Transverse colon (tissue), 4 donors: ENCODE measurements around the gene GAPDHS. TPM values are rescaled to one million over a fixed set of nuclear protein-coding genes. Genes with fewer than 3 reads are reported as not detected.

Source experiments
- DNase-seq: peaks from one replicate; pipeline ENCODE4 v3.0.0-alpha.2; 2019
- H3K27ac ChIP-seq, 4 donors: fragments of 200-600 bp; sonication (generic); 2 replicates each; pipeline ENCODE4 v1.5.1; 2016 to 2018; ENCODE audit warnings: inconsistent platforms in 4 of 4
- H3K27me3 ChIP-seq: fragments of 200-600 bp; sonication (generic); 2 replicates; pipeline ENCODE4 v1.5.1; 2017; ENCODE audit warnings: inconsistent platforms
- H3K36me3 ChIP-seq, 4 donors: fragments of 200-600 bp; sonication (generic); 2 replicates each; pipeline ENCODE4 v1.5.1; 2017 to 2019; ENCODE audit warnings: inconsistent platforms in 4 of 4
- H3K4me1 ChIP-seq, 4 donors: fragments of 200-600 bp; sonication (generic); 2 replicates each; pipeline ENCODE4 v1.5.1; 2017 to 2020; ENCODE audit warnings: inconsistent platforms in 4 of 4
- H3K4me3 ChIP-seq, 4 donors: fragments of 200-600 bp; sonication (generic); 1 replicate in 1 of 4; 2 replicates in 3 of 4; pipeline versions ENCODE4 v1.5.1 to v1.6.1; 2017 to 2019; ENCODE audit warnings: inconsistent platforms in 4 of 4
- H3K9me3 ChIP-seq, 2 donors: fragments of 200-600 bp; sonication (generic); 2 replicates each; pipeline ENCODE4 v1.5.1; 2017 to 2019; ENCODE audit warnings: inconsistent platforms in 2 of 2
- EP300 ChIP-seq: sonication (generic); formaldehyde crosslinking; IDR thresholded peaks from one replicate; pipeline ENCODE4 v1.6.1; 2017; ENCODE audit warnings: antibody characterized with exemption, low read depth
- POLR2A ChIP-seq: fragments of 450-650 bp; IDR thresholded peaks from one replicate; pipeline ENCODE4 v1.6.1; 2016; ENCODE audit warnings: antibody characterized with exemption, mild to moderate bottlenecking, moderate library complexity
- POLR2AphosphoS5 ChIP-seq, 3 donors: sonication (generic); formaldehyde crosslinking; IDR thresholded peaks; one replicate each; pipeline ENCODE4 v1.6.1; 2016; ENCODE audit warnings: antibody characterized with exemption in 3 of 3
- WGBS, 2 donors: methylation state at CpG; one replicate each; pipeline ENCODE4 v1.1.5; 2018; ENCODE audit warnings: low coverage in 1 of 2; 5-methylcytosine and 5-hydroxymethylcytosine counted together
- in situ Hi-C, 4 donors: fragments of 200-750 bp; cut with MboI; loops; one replicate each; pipeline versions ENCODE4 v1.15.0 to v1.15.1; 2017; ENCODE audit warnings: low sequenced_read_pairs in 3 of 4, low pct_ligation_motif_present in 1 of 4, low pct_unique_long_range_greater_than_20kb in 1 of 4
- intact Hi-C: fragments of 100-400 bp; cut with DNase I; formaldehyde crosslinking; loops from one replicate; pipeline ENCODE4 v1.15.1; 2023; ENCODE audit warnings: low total_unique reads
- total RNA-seq, 4 donors: library from RNA; depleted of rRNA; stranded (reverse); fragments of >200 nt; gene quantifications; one replicate each; pipeline ENCODE4 v1.1.0, GENCODE V29; 2016
- TF ChIP-seq, protein P1 (sequence below), 5 experiments: fragments of 200-600 bp in 3 of 5; fragments of 450-650 bp in 2 of 5; sonication (generic) in 3 of 5; IDR thresholded peaks; 1 replicate in 2 of 5; 2 replicates in 3 of 5; pipeline ENCODE4 v1.5.1; 2016 to 2017; ENCODE audit warnings: antibody characterized with exemption in 5 of 5, inconsistent platforms in 3 of 5, mild to moderate bottlenecking in 2 of 5, moderate library complexity in 1 of 5

The GAPDHS gene
- total RNA-seq, 4 donors from 2014 or later, result not detected

DNA sequence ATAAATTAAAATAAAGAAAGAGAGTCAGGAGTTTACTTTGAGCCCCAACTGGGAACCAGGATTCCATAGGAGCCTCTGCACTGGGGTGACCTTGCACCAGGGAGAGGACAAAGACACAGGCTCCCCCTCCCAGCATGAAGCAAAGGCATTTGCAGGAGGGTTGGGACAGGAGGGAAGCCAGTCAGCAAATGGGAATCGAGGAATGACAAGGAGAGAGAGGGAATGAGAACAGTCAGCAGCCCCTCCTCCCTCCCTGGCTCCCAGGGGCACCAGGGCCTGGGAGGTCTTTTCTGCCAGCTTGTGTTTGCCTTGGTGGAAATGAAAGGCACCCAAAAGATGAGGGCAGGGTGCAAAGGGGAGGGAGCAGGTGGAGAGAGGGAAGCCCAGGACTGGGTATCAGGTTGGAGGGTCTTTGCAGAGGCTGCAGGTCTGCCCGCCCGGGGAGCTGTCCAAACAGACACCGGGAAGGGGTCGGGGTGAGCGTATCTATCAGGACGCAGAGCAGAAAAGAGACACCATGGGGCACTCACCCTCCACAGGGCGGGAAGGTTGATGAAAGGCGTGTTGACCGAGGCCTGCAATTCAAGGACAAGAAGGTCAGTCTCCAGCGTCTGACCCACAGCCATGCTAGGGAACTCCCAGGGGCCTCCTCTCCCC is 8.9 kb upstream of the GAPDHS start:
- Histone ChIP-seq H3K4me1 (no peaks in the 10 kb centered on the region), H3K27ac (no peak overlapping the region), H3K9me3 (no peaks in the 10 kb centered on the region), H3K27me3 (peaks cover 12% of the 10 kb centered on the region), H3K36me3 (no peaks in the 10 kb centered on the region), H3K4me3 (no peak overlapping the region)
- TF ChIP-seq POLR2A (no peak), EP300 (no peak), POLR2AphosphoS5 (IDR thresholded peaks at IDR 0.05) (no peak)
- TF ChIP-seq, protein P1, sequence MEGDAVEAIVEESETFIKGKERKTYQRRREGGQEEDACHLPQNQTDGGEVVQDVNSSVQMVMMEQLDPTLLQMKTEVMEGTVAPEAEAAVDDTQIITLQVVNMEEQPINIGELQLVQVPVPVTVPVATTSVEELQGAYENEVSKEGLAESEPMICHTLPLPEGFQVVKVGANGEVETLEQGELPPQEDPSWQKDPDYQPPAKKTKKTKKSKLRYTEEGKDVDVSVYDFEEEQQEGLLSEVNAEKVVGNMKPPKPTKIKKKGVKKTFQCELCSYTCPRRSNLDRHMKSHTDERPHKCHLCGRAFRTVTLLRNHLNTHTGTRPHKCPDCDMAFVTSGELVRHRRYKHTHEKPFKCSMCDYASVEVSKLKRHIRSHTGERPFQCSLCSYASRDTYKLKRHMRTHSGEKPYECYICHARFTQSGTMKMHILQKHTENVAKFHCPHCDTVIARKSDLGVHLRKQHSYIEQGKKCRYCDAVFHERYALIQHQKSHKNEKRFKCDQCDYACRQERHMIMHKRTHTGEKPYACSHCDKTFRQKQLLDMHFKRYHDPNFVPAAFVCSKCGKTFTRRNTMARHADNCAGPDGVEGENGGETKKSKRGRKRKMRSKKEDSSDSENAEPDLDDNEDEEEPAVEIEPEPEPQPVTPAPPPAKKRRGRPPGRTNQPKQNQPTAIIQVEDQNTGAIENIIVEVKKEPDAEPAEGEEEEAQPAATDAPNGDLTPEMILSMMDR (IDR thresholded peaks at IDR 0.05), result no peak
- in situ Hi-C loops, result no loop called here
- WGBS, 2 donors, result 62% methylated on average over 11 of the region's 11 CpGs; no CpG with 5 or more reads in 1 of the 2 donors
- intact Hi-C loops, result no loop called here
- DNase-seq, result no peak

DNA sequence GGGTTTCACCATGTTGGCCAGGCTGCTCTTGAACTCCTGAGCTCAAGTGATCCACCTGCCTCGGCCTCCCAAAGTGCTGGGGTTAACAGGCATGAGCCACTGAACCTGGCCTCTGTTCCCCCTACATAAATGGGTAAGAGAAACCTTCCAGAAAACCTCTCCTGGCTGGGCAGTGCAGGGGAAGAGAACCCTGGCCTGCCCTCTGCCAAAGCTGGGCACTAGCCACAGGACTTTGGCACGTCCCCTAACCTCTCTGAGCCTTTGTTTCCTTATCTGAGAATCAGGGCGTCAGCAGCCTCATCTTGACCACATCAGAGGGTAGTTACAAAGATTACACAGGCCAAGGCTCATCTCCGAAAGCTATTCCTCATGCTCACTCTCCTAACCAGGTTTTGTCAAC is 7.4 kb upstream of the GAPDHS start:
- intact Hi-C loops, result no loop called here
- 65 to 89% methylated on average over 3 to 4 of the region's 4 CpGs for WGBS, 2 donors
- in situ Hi-C loops, result no loop called here
- DNase-seq, result no peak
- TF ChIP-seq EP300 (no peak), POLR2AphosphoS5 (IDR thresholded peaks at IDR 0.05) (no peak), POLR2A (no peak)
- TF ChIP-seq, protein P1 (IDR thresholded peaks at IDR 0.05), result no peak
- H3K27ac ChIP-seq, result no peak overlapping the region
- H3K36me3 ChIP-seq, result no peaks in the 10 kb centered on the region
- H3K9me3 ChIP-seq, result no peaks in the 10 kb centered on the region
- peaks cover 28% of the 10 kb centered on the region for H3K27me3 ChIP-seq
- H3K4me1 ChIP-seq, result no peaks in the 10 kb centered on the region
- no peak overlapping the region for H3K4me3 ChIP-seq

DNA sequence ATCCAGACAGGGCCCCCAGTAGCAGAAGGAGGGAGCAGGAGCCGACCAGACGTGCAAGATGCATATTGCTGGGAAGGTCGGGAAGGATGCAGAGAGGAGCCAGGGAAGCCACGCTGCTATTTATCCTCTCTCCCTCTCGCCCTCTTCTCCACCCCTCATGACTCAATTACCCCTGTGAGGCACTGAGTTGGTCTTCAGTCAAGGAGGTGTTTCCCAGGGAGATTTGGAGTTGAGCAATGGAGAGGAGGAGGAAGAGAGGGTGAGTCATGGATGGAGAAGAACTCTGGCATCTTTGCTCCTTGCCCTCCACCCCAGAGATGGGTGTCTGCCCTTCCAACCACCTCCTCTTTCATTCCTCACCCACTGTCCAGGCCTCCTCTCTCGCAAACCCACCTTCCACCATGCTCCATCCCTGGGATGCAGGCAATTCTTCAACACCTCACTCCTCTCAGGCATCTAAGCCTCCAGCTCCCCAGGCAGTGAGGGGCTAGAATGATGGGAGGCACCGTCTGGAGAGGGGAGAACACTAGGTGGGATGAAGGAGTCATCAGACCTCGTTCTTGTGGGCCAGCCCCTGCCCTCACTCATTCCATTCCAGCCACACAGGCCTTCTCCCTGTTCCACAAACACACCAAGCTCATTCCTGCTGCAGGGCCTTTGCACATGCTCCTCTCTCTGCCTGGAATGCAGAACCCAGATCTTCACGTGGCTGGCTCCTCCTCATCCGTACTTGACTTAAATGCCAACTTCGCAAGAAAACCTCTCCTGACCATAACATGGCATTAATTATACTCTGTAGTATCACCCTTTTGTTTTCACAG is 4.8 kb upstream of the GAPDHS start, which contains the start of gene SBSN:
TSS of gene SBSN (minus strand) at position 94 of the 821 bp plus-strand sequence. CDS start at position 64, 30 bp downstream.
- TF ChIP-seq EP300 (no peak), POLR2A (no peak), POLR2AphosphoS5 (IDR thresholded peaks at IDR 0.05) (no peak)
- TF ChIP-seq, protein P1 (IDR thresholded peaks at IDR 0.05), result no peak
- in situ Hi-C loops, result no loop called here
- intact Hi-C loops, result no loop called here
- Histone ChIP-seq H3K9me3 (no peaks in the 10 kb centered on the region), H3K4me1 (peaks cover 0 to under 1% (median 0%) of the 10 kb centered on the region in 4 donors), H3K4me3 (no peak within 1 kb of the TSS), H3K27ac (no peak within 1 kb of the TSS), H3K36me3 (no peaks in the 10 kb centered on the region), H3K27me3 (peaks cover 52% of the 10 kb centered on the region)
- no peak for DNase-seq
- 75 to 79% methylated on average over 9 to 11 of the region's 11 CpGs for WGBS, 2 donors
